Neuronal stem cell (in vitro differentiated cells): ENCODE measurements around the gene MYOZ2.

ENCODE experiments used
- DNase-seq: peaks from one replicate; pipeline ENCODE4 v3.0.0-alpha.2; 2013; ENCODE audit warnings: low spot score
- H2AFZ ChIP-seq: one replicate; pipeline ENCODE4 v1.6.1; 2013; ENCODE audit warnings: mild to moderate bottlenecking, low read length, inconsistent platforms
- H2AK5ac ChIP-seq: 2 replicates; pipeline ENCODE4 v1.6.1; 2013; ENCODE audit warnings: low read depth, mild to moderate bottlenecking, inconsistent platforms, low read length, moderate library complexity, mixed read lengths
- H2BK120ac ChIP-seq: 2 replicates; pipeline ENCODE4 v1.6.1; 2013; ENCODE audit warnings: low read depth, mild to moderate bottlenecking, inconsistent platforms, low read length, moderate library complexity, mixed read lengths
- H2BK12ac ChIP-seq: one replicate; pipeline ENCODE4 v1.6.1; 2013; ENCODE audit warnings: low read length, inconsistent platforms
- H2BK15ac ChIP-seq: 2 replicates; pipeline ENCODE4 v1.6.1; 2013; ENCODE audit warnings: mild to moderate bottlenecking, low read length, inconsistent platforms, mixed read lengths
- H2BK5ac ChIP-seq: one replicate; pipeline ENCODE4 v1.6.1; 2013; ENCODE audit warnings: inconsistent platforms, mild to moderate bottlenecking, low read length, moderate library complexity
- H3K14ac ChIP-seq: one replicate; pipeline ENCODE4 v1.6.1; 2013; ENCODE audit warnings: low read length, inconsistent platforms
- H3K18ac ChIP-seq: 2 replicates; pipeline ENCODE4 v1.6.1; 2013; ENCODE audit warnings: low read length, inconsistent platforms
- H3K23ac ChIP-seq: 2 replicates; pipeline ENCODE4 v1.6.1; 2013; ENCODE audit warnings: low read depth, mild to moderate bottlenecking, mixed read lengths, low read length, inconsistent platforms; ENCODE audit not compliant: poor library complexity
- H3K27ac ChIP-seq: replicated peaks from 3 replicates; pipeline ENCODE4 v1.5.1; 2013; ENCODE audit warnings: low read length, inconsistent platforms
- H3K27me3 ChIP-seq, 3 experiments: 2 replicates each; pipeline ENCODE4 v1.6.1; 2013; ENCODE audit warnings: low read length in 3 of 3, mild to moderate bottlenecking in 2 of 3, inconsistent platforms in 1 of 3, low read depth in 1 of 3, mixed read lengths in 1 of 3, moderate library complexity in 1 of 3; ENCODE audit not compliant: control insufficient read depth in 3 of 3, insufficient read depth in 3 of 3
- H3K36me3 ChIP-seq, 2 donors: replicated peaks in 1 of 2; 2 replicates each; pipeline ENCODE4 v1.6.1; 2013; ENCODE audit warnings: low read length in 2 of 2; ENCODE audit not compliant: control insufficient read depth in 2 of 2, insufficient read depth in 2 of 2
- H3K4ac ChIP-seq: 2 replicates; pipeline ENCODE4 v1.6.1; 2013; ENCODE audit warnings: inconsistent platforms, mild to moderate bottlenecking, low read length, moderate library complexity
- H3K4me1 ChIP-seq, 2 donors: 1 replicate in 1 of 2; 2 replicates in 1 of 2; pipeline ENCODE4 v1.6.1; 2013; ENCODE audit warnings: low read length in 2 of 2, low read depth in 1 of 2; ENCODE audit not compliant: control insufficient read depth in 2 of 2, insufficient read depth in 1 of 2
- H3K4me2 ChIP-seq: one replicate; pipeline ENCODE4 v1.6.1; 2013; ENCODE audit warnings: mild to moderate bottlenecking, low read length, inconsistent platforms; ENCODE audit not compliant: insufficient read depth, poor library complexity, severe bottlenecking
- H3K4me3 ChIP-seq, 2 donors: 2 replicates each; pipeline ENCODE4 v1.5.1; 2013; ENCODE audit warnings: low read length in 2 of 2, mild to moderate bottlenecking in 2 of 2, inconsistent platforms in 1 of 2, moderate library complexity in 1 of 2
- H3K79me1 ChIP-seq: one replicate; pipeline ENCODE4 v1.6.1; 2013; ENCODE audit warnings: low read depth, mild to moderate bottlenecking, inconsistent platforms, low read length, moderate library complexity
- H3K9ac ChIP-seq: one replicate; pipeline ENCODE4 v1.6.1; 2013; ENCODE audit warnings: mild to moderate bottlenecking, low read depth, low read length, inconsistent platforms; ENCODE audit not compliant: poor library complexity
- H3K9me3 ChIP-seq, 2 donors: replicated peaks in 1 of 2; 2 replicates each; pipeline versions ENCODE3 to v1.6.1; 2013; ENCODE audit warnings: low read length in 2 of 2, mild to moderate bottlenecking in 2 of 2, inconsistent platforms in 1 of 2, low read depth in 1 of 2, mixed read lengths in 1 of 2, moderate library complexity in 1 of 2; ENCODE audit not compliant: control insufficient read depth in 2 of 2, insufficient read depth in 1 of 2
- H4K8ac ChIP-seq: one replicate; pipeline ENCODE4 v1.6.1; 2013; ENCODE audit warnings: low read depth, mild to moderate bottlenecking, inconsistent platforms, low read length, moderate library complexity
- H4K91ac ChIP-seq: one replicate; pipeline ENCODE4 v1.6.1; 2013; ENCODE audit warnings: low read length, low read depth, mild to moderate bottlenecking, inconsistent platforms; ENCODE audit not compliant: poor library complexity
- WGBS, 2 donors: extraction: QIAGEN DNeasy Blood & Tissue Kit; methylation state at CpG; one replicate each; pipeline ENCODE4 v1.1.7; 2013; ENCODE audit warnings: missing lambda C conversion rate in 2 of 2, mixed read lengths in 1 of 2; ENCODE audit not compliant: insufficient read length in 2 of 2, insufficient replicate concordance in 1 of 2; ENCODE audit errors: extremely low coverage in 2 of 2; 5-methylcytosine and 5-hydroxymethylcytosine counted together

The MYOZ2 gene

DNA sequence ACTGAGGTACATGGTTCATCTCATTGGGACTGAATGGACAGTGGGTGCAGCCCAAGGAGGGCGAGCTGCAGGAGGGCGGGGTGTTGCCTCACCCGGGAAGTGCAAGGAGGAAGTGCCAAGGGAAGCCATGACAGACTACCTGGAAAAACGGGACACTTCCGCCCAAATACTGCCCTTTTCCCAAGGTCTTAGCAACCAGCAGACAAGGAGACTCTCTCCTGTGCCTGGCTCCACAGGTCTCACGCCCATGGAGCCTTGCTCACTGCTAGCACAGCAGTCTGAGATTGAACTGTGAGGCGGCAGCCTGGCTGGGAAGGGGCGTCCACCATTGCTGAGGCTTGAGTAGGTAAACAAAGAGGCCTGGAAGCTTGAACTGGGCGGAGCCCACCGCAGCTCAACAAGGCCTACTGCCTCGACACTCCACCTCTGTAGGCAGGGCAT lies 62.2 kb downstream of the MYOZ2 start:
- no peak for DNase-seq
- H3K79me1 ChIP-seq = peaks cover 3% of the 10 kb centered on the region

DNA sequence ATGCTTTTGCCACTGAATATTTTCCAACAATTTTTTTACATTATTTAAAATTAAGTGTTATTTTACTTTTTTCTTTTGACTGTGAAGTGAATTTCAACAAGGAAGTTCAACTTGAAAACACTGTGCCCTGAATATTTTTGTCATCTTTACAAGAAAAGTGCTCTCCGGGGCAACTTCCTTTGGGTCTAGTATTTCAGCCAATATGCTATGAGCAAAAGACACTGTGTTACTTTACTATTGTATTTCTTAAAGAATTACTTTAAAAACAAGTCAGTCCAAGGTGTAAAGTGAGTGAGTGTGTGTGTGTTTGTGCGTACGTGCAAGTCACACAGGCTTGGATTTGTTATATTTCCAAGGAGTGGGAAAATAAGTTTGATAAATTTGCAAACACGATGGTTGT lies 69.3 kb downstream of the MYOZ2 start:
- Histone ChIP-seq H2AFZ (peak overlapping the region; percentile 56), H2BK15ac (no peak overlapping the region), H3K4me3 (no peak overlapping the region), H2AK5ac (no peak overlapping the region), H3K27me3 (no peaks in the 10 kb centered on the region), H2BK12ac (no peak overlapping the region), H3K79me1 (no peaks in the 10 kb centered on the region), H3K4me2 (no peak overlapping the region), H3K18ac (no peak overlapping the region), H4K91ac (no peak overlapping the region), H4K8ac (no peak overlapping the region), H3K36me3 (no peaks in the 10 kb centered on the region), H3K14ac (no peak overlapping the region), H2BK120ac (no peak overlapping the region), H3K23ac (no peak overlapping the region), H3K27ac (no peak overlapping the region), H2BK5ac (no peak overlapping the region), H3K9ac (no peak overlapping the region), H3K4me1 (peaks cover 0 to 16% of the 10 kb centered on the region in 2 donors), H3K9me3 (no peaks in the 10 kb centered on the region), H3K4ac (no peak overlapping the region)
- no peak for DNase-seq
- WGBS, 2 donors = no CpG with 5 or more reads among the region's 4 CpGs

More for the DNA sequence above, 62.2 kb downstream of the MYOZ2 start:
- no peak overlapping the region for H2BK120ac ChIP-seq
- H3K9me3 ChIP-seq = no peaks in the 10 kb centered on the region
- H3K4ac ChIP-seq = no peak overlapping the region
- no peak overlapping the region for H2BK12ac ChIP-seq
- no peak overlapping the region for H2BK15ac ChIP-seq
- WGBS, 2 donors = no CpG with 5 or more reads among the region's 11 CpGs
- H3K14ac ChIP-seq = no peak overlapping the region
- H3K36me3 ChIP-seq = no peaks in the 10 kb centered on the region
- H3K4me2 ChIP-seq = no peak overlapping the region
- H3K18ac ChIP-seq = no peak overlapping the region
- H3K27me3 ChIP-seq = peaks cover 0 to 2% (median 0%) of the 10 kb centered on the region in 3 experiments
- no peak overlapping the region for H4K91ac ChIP-seq
- no peak overlapping the region for H2BK5ac ChIP-seq
- H3K4me1 ChIP-seq = no peaks in the 10 kb centered on the region
- no peak overlapping the region for H3K27ac ChIP-seq
- peak overlapping the region; percentile 76 for H2AFZ ChIP-seq
- H2AK5ac ChIP-seq = no peak overlapping the region
- no peak overlapping the region for H3K4me3 ChIP-seq
- H4K8ac ChIP-seq = peak overlapping the region; percentile 92
- no peak overlapping the region for H3K9ac ChIP-seq
- H3K23ac ChIP-seq = no peak overlapping the region

DNA sequence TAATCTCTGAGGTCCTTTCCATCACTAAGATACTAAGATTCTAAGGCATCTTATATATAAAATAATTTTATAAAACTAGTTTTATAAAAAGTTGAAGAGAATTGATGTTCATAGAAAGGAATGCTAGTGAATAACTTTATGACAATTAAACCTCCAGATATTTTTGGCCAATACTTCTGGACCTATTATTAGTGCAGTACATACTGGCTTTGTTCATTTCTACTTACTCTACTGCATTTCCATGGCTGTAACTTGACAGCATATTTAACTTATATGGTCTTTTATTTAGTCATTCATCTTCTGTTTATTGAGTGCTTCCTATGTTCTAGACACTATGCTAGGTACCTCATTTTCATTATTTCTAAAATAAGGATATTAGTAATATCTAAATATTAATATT lies 70.1 kb downstream of the MYOZ2 start:
- Histone ChIP-seq H4K8ac (no peak overlapping the region), H3K4me2 (no peak overlapping the region), H2BK5ac (no peak overlapping the region), H3K18ac (no peak overlapping the region), H3K9me3 (no peaks in the 10 kb centered on the region), H3K4me3 (no peak overlapping the region), H2AFZ (no peak overlapping the region), H2AK5ac (no peak overlapping the region), H3K27ac (no peak overlapping the region), H3K9ac (no peak overlapping the region), H2BK12ac (no peak overlapping the region), H3K79me1 (no peaks in the 10 kb centered on the region), H3K23ac (no peak overlapping the region), H2BK15ac (no peak overlapping the region), H3K4me1 (peaks cover 0 to 16% of the 10 kb centered on the region in 2 donors), H3K14ac (no peak overlapping the region), H3K4ac (no peak overlapping the region), H2BK120ac (no peak overlapping the region), H3K27me3 (no peaks in the 10 kb centered on the region), H3K36me3 (no peaks in the 10 kb centered on the region), H4K91ac (no peak overlapping the region)
- no peak for DNase-seq

DNA sequence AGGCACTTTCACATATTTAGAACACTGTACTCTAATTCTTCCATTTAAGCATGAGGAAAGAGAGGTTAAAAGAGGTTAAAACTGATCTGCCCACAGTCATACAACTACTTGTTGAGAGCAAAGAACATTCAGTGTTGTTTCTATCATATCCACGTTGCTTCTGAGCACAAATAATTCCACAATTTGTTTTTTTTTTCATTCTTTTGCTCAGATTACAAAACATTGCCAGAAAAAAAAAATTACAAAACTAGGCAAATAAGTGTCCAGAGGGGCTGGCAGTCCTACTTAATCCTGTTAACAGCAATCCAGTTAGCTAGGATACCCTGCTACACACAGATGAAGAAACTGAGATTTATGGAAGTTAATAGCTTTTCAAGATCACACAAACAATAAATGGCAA lies 70.5 kb downstream of the MYOZ2 start:
- Histone ChIP-seq H3K4me2 (no peak overlapping the region), H3K4me1 (peaks cover 0 to 16% of the 10 kb centered on the region in 2 donors), H3K36me3 (no peaks in the 10 kb centered on the region), H3K27ac (no peak overlapping the region), H3K9ac (no peak overlapping the region), H2BK120ac (no peak overlapping the region), H2BK15ac (no peak overlapping the region), H3K14ac (no peak overlapping the region), H3K79me1 (no peaks in the 10 kb centered on the region), H4K8ac (no peak overlapping the region), H3K4me3 (no peak overlapping the region), H2BK5ac (no peak overlapping the region), H4K91ac (no peak overlapping the region), H2AFZ (no peak overlapping the region), H3K9me3 (no peaks in the 10 kb centered on the region), H2AK5ac (no peak overlapping the region), H3K4ac (no peak overlapping the region), H3K18ac (no peak overlapping the region), H3K23ac (no peak overlapping the region), H2BK12ac (no peak overlapping the region), H3K27me3 (no peaks in the 10 kb centered on the region)
- no CpG with 5 or more reads among the region's 1 CpG for WGBS, 2 donors
- DNase-seq = no peak
